GM21515 (cell line): Measurements from ENCODE around the gene CRISPLD2.

ENCODE experiments used
- ATAC-seq: cut with Tn5 transposase; IDR thresholded peaks from one replicate; pipeline ENCODE4 v1.9.1; 2021; ENCODE audit not compliant: unreplicated experiment

CRISPLD2 gene

GRCh38 chr16:84800158-84800978 lies 19.4 kb upstream of the CRISPLD2 start:
- ATAC-seq = no peak

DNA sequence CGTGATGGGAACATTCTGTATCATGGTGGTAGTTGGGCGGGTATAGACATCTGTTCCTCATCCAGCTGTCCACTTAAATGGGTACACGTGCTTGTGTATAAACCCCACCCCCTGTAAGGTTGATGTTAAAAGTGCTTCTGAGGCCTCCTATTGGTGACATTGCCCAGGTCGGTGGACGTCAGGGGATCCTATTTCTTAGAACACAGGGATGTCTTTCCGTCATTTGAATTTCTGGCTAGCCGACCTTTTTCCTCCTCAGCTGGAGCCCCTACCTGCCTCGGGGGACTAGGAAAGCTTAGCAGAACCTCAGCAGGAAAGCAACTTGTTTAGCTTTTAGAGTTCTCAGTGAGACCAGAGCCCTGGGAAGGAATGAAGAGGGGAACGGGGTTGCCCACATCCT lies 16.6 kb upstream of the CRISPLD2 start:
- no peak for ATAC-seq

- no peak for ATAC-seq
These were observed 15.5 kb upstream of the CRISPLD2 start for GRCh38 chr16:84804326-84804725.

- ATAC-seq = no peak
These were observed 13.4 kb upstream of the CRISPLD2 start for GRCh38 chr16:84806256-84806889.

DNA sequence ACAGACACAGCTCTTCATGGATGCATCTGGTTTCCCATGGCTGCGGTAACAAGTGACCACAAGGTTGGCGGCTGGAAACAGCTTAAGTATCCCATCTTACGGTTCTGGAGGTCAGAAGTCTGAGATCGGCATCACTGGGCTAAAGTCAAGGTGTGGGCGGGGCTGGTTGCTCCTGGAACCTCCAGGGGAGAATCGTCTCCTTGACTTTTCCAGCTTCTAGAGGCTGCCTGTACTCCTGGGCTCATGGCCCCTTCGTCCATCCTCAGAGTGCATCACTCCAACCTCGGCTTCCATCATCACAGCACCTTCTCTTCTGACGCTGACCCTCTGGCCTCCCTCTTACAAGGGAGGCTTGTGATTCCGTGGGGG lies 12.9 kb upstream of the CRISPLD2 start:
- ATAC-seq = no peak

DNA sequence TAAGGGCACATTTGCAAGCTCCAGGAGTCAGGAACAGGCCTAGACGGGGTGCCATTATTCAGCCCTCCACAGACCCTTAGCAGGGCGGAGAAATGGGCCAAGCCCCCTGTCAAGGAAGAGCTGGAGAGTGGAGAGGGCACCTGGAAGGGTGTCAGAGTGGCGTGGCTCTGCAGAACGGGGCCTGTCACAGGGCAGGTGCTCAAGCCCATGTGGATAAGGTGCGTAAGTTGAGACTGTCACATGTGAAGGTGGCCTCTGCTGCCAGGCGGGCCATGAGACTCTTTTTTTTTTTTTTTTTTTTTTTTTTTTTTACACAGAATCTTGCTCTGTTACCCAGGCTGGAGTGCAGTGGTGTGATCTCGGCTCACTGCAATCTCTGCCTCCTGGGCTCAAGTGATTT lies 12.0 kb upstream of the CRISPLD2 start:
- no peak for ATAC-seq

DNA sequence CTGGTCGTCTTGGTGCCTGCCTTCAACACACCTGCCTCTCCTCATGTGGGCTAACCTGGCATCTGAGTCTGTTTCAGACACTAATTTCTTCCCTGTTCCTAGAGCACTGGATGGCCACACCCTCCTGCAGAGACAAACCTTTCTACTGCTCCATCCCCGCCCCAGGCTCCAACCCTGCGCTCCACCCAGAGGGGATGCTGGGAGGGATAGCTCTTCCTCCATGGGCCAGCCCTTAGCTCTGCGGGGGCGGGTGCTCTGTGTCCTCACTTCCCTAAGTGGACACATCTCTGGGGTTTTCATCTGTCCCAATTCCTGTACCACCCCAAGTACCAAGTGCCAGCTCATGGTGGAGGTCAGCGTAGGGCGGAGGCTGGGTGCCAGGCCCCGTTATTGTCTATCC lies 11.0 kb upstream of the CRISPLD2 start:
- no peak for ATAC-seq

DNA sequence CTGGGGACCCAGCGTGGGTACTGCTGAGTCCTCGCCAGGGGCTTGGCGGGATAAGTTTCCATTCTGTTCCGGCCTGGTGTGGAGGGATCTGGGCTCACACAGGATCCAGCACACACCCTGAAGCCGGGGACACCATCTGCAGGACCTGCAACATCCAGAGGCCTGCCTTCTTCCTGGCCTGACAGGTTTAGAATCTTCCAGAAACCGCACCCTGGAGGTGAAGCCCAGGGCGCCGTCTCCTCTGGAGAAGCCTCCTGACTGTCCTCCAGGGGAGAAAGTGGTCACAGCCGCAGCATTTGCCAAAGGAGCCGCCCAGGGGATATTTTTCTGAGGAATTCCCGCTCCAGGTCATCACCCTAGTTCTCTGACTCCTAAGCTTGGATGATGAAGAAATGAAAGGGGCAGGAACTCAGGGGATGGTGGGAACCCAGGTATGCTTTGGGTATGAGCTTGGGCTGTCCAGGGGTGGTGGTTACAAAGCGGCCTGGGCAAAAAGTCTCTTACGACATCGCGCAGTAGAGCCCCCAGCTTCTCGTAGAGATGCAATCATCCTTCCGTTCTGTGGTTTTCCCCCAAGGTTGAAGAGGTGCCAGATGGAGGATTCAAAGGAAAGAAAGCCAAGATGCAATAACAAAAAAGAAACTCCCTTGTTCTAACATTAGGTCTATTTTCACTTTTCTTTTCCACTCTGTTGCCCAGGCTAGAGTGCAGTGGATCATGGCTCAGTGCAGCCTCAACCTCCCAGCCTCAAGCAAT lies 9.1 kb upstream of the CRISPLD2 start:
- ATAC-seq = no peak

DNA sequence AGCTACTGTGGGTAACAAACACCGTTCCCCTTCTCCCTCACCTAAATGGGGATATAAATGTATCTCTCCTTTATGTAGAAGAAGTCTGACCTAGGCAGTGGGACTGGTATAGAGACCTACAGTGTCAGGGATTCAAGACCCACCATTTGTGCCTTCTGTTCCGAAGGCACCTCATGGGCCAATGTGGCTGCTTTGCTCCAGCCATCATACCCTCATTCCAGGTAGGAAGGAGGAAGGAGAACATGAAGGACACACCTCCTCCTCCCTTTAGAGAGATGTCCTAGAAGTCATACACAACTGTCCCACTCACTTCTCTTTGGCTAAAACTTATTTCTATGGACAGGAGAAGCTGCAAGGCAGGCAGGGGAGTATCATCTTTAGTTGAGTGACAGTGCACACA lies 8.3 kb upstream of the CRISPLD2 start:
- no peak for ATAC-seq

- ATAC-seq = no peak
These were observed 6.4 kb upstream of the CRISPLD2 start for GRCh38 chr16:84813141-84813934.

DNA sequence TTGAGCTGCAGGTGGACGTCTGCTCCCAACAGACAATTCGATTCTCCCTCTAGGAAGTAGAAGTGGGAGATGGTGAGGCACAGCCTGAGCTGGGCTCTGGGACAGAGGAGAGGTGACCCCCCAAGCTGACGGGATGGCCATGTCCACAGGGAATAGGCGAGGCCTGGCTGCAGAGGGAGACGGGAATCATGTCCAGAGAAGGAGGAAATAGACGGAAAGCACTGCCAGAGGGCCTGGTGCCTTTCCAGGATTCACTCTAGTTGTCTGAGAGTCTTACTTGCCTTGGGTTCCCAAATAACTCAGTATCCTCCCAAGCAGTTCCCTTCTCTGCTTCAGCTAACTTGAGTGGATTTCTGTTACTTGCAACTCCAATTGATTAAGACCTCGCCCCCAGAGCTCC lies 4.3 kb upstream of the CRISPLD2 start:
- ATAC-seq = no peak

GRCh38 chr16:84816023-84816422 lies 3.8 kb upstream of the CRISPLD2 start:
- no peak for ATAC-seq

DNA sequence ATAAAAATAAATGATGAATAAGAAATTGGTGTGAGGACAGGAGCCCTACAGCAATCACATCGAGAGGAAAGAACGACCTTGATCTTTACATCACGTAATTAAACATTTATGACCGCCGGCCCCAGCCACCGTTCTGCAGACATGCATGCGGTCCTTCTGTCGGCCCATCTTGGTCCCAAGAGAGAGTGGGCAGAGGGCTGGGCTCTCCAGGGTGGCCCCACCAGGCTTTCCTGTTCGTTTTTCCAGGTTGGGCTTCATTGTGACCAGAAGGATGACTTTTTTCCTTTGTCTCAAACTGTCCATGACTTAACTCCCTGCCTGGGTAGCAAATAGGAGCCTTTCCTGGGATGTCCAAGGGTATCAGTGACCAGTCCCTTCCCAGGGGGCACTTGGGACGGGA lies 3.3 kb upstream of the CRISPLD2 start:
- no peak for ATAC-seq

DNA sequence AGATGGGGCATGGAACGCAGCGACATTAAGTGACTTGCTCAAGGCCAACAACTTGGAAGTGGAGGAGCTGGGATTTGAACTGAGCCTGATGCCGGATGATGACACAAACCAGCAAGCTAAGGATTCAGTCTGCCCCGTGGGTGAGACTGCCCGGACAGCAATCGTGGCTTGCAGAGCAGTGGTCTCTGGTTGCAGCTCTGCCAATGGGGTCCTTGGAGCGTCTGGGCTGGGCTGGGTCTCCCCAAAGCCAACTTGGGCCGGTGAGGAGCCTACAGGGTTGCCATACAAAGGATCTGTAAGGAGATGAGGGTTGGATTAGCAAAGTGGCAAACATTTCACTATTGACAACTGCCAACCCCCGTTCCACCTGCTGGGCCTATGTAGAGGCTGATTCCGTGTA lies 2.6 kb upstream of the CRISPLD2 start:
- ATAC-seq = no peak

DNA sequence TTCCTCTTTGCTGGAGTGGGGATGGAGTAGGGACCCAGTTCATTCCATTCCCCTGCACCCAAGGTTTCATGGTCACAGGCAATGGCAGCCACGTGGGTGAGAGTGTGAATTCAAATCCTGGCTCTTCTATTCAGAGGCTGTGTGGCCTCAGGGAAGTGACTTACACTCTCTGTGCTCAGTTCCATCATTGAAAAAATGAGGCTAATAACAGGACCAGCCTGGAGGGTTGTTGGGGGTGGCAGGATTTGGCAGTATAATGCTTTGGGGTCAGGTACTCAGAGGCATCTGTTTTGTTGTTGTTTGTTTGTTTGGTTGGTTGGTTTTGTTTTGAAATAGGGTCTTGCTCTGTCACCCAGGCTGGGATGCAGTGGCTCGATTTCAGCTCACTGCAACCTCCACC lies 2.2 kb upstream of the CRISPLD2 start:
- ATAC-seq = no peak

- ATAC-seq = no peak
These were observed 1.7 kb upstream of the CRISPLD2 start for GRCh38 chr16:84818133-84818532.

DNA sequence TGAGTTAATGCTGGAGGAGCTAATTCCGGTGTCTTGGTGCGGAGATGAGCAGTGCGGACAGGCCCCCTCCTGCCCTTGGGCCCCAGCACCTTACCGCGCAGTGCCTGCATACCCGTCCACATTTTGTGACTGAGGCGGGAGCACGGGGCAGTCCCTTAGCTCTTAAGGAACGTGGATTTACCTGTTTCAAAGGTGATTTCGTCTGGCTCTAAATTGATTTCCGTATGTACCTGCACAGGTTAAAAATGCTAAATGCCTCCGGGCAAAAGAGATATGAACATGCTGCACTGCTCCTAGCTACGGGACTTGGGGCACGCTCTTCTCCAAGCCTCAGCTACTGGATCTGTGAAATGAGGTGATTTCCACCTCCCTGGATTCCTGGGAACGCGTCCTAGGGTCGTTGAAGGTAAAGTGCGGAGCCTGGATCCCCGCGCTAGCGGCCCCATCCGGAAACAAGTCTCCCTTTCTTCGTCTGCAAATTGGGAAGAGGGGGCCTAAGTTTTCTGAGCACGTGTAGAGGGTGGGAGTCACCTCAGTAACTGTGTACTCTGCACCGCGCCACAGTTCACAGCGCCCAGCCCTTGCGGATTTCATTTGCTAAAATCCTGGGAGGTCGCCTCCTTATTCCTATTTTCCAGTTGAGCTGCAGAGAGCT lies 669 bp upstream of the CRISPLD2 start:
- ATAC-seq = no peak

DNA sequence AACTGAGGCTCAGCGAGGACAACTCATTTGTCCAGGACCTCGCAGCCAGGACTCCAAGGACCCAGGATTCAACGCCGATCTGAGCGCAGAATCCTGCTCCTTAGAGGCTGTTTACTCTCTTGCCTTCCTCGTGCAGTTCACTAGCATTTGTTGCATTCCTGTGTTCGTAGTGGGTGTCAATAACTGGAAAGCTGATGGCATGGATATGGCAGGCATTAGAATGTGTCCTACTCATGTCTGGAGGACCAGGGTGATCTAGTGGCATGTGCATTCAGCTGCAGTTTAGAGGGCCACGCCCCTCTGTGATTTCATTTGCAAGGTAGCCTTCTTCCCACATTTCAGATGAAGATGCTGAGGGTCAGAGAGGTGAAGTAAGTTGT lies 510 bp downstream of the CRISPLD2 start:
- no peak for ATAC-seq

GRCh38 chr16:84820771-84821170 lies 986 bp downstream of the CRISPLD2 start:
- ATAC-seq = no peak

DNA sequence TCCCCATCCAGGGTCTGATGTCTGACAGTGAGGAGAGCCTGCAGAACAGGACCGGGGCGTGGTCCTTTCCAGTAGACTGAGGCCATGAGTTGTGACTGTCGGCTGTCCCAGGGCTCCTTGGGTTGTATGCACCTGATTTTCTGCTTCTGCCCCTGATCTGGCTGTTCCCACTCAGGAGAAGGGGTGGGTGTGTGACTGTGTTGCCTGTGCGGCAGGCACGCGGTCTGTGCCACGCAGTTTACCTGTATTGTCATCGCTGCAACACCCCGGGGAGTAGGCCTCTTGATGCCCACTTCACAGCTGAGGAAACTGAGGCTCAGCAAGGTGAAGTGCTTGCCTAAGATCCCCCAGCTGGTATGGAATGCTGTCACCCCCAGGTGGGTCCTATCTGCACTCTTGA lies 1.4 kb downstream of the CRISPLD2 start:
- ATAC-seq = no peak
